Spleen (tissue), 11 donors: Measurements from ENCODE around the gene VEGFC. TPM values are rescaled to one million over a fixed set of nuclear protein-coding genes. Genes with fewer than 3 reads are reported as not detected.

Experiments
- DNase-seq: peaks from one replicate; pipeline ENCODE4 v3.0.0-alpha.2; 2020
- H3K27ac ChIP-seq, 8 donors: fragments of 200-600 bp; sonication (generic) in 7 of 8; 1 replicate in 4 of 8; 2 replicates in 4 of 8; pipeline versions ENCODE4 v1.5.0 to v1.8.0; 2016 to 2021; ENCODE audit warnings: inconsistent platforms in 4 of 8, mild to moderate bottlenecking in 4 of 8, moderate library complexity in 1 of 8
- H3K27me3 ChIP-seq, 7 donors: fragments of 200-600 bp; sonication (generic) in 6 of 7; replicated peaks in 1 of 7; 1 replicate in 4 of 7; 2 replicates in 3 of 7; pipeline versions ENCODE4 v1.5.0 to v1.8.0; 2016 to 2021; ENCODE audit warnings: inconsistent platforms in 3 of 7, mild to moderate bottlenecking in 1 of 7
- H3K36me3 ChIP-seq, 6 donors: fragments of 200-600 bp; sonication (generic) in 5 of 6; 1 replicate in 4 of 6; 2 replicates in 2 of 6; pipeline versions ENCODE4 v1.5.0 to v1.8.0; 2016 to 2021; ENCODE audit warnings: inconsistent platforms in 2 of 6
- H3K4me1 ChIP-seq, 6 donors: fragments of 200-600 bp; sonication (generic) in 5 of 6; 1 replicate in 3 of 6; 2 replicates in 3 of 6; pipeline versions ENCODE4 v1.5.0 to v1.8.0; 2016 to 2021; ENCODE audit warnings: inconsistent platforms in 3 of 6
- H3K4me3 ChIP-seq, 8 donors: fragments of 200-600 bp; sonication (generic) in 7 of 8; 1 replicate in 4 of 8; 2 replicates in 4 of 8; pipeline versions ENCODE4 v1.5.0 to v1.8.0; 2016 to 2021; ENCODE audit warnings: inconsistent platforms in 4 of 8, mild to moderate bottlenecking in 4 of 8, moderate library complexity in 2 of 8
- H3K9me3 ChIP-seq, 8 donors: fragments of 200-600 bp; sonication (generic) in 7 of 8; 1 replicate in 4 of 8; 2 replicates in 4 of 8; pipeline versions ENCODE4 v1.5.0 to v1.8.0; 2016 to 2021; ENCODE audit warnings: inconsistent platforms in 4 of 8
- CTCF ChIP-seq, 11 experiments: fragments of 200-600 bp in 7 of 11; fragments of 450-650 bp in 4 of 11; sonication (generic) in 4 of 11; IDR thresholded peaks in 8 of 11; conservative IDR thresholded peaks in 3 of 11; 1 replicate in 7 of 11; 2 replicates in 4 of 11; pipeline versions ENCODE4 v1.4.0 to v1.8.0; 2016 to 2021; ENCODE audit warnings: antibody characterized with exemption in 11 of 11, inconsistent platforms in 4 of 11, mild to moderate bottlenecking in 1 of 11
- POLR2A ChIP-seq, 3 donors: fragments of 450-650 bp; IDR thresholded peaks; one replicate each; pipeline ENCODE4 v1.5.1; 2017; ENCODE audit warnings: antibody characterized with exemption in 3 of 3, mild to moderate bottlenecking in 1 of 3
- POLR2AphosphoS5 ChIP-seq, 3 donors: sonication (generic); formaldehyde crosslinking; IDR thresholded peaks; one replicate each; pipeline ENCODE4 v1.5.1; 2017; ENCODE audit warnings: antibody characterized with exemption in 3 of 3
- WGBS, 5 donors: extraction: QIAGEN DNeasy Blood & Tissue Kit in 3 of 5; methylation state at CpG; one replicate each; pipeline versions ENCODE4 v1.1.5 to v1.1.7; 2013 to 2018; 5-methylcytosine and 5-hydroxymethylcytosine counted together
- intact Hi-C: fragments of 100-400 bp; cut with DNase I; formaldehyde crosslinking; loops from one replicate; pipeline ENCODE4 v1.15.0; 2023; ENCODE audit warnings: low total_unique reads
- polyA plus RNA-seq, 3 donors: library from polyadenylated mRNA; stranded (reverse); fragments of 200-250 nt; gene quantifications; one replicate each; pipeline ENCODE4 v1.2.1, GENCODE V29; 2013
- total RNA-seq, 7 donors: library from RNA; depleted of rRNA in 3 of 7; stranded (reverse); fragments of >200 nt in 3 of 7; fragmentation: NEBNext Ultra II Directional in 4 of 7; extraction: Animal tissue kit (Norgen Biotek cat#: 25700) in 4 of 7; gene quantifications; one replicate each; pipeline versions ENCODE4 v1.1.0 to v1.2.1, GENCODE V29; 2016 to 2021
- donor health status: healthy with polysubstance abuse.
- donor health status: DM: no; HTN: no; CAD: no; lungs with moderate emphysema.
- donor health status: DM: no; HTN: no; CAD: no.
- donor health status: Bipolar disorder and iron deficiency.
- donor health status: healthy.
- donor health status: DM: no; HTN: no; CAD: no.
- donor health status: DM: yes; HTN: yes; CAD: no.

VEGFC gene
- total and polyA plus RNA-seq, 10 donors: 3.3 to 11.6 (median 4.6) TPM

- 32 to 73% (median 56%) methylated on average over 1 of the region's 1 CpG for WGBS, 5 donors
- no peak for DNase-seq
- TF ChIP-seq POLR2A (IDR thresholded peaks at IDR 0.05): no peak
- no peak for TF ChIP-seq POLR2AphosphoS5 (IDR thresholded peaks at IDR 0.05)
- no peak for TF ChIP-seq CTCF (IDR thresholded peaks at IDR 0.05 in 8 of 11, conservative IDR thresholded peaks at IDR 0.05 in 3 of 11)
Measured at GRCh38 chr4:176798540-176798939, 5.8 kb upstream of the VEGFC start.

GRCh38 chr4:176795441-176795840 is 2.7 kb upstream of the VEGFC start:
- no peak overlapping the region for H3K27ac ChIP-seq
- H3K4me1 ChIP-seq: peaks cover 0 to 16% (median 12%) of the 10 kb centered on the region in 6 donors
- WGBS, 5 donors: 63 to 88% (median 72%) methylated on average over 1 of the region's 1 CpG
- no peaks in the 10 kb centered on the region for H3K9me3 ChIP-seq
- intact Hi-C loops: no loop called here
- TF ChIP-seq CTCF (IDR thresholded peaks at IDR 0.05 in 8 of 11, conservative IDR thresholded peaks at IDR 0.05 in 3 of 11) (no peak), POLR2A (IDR thresholded peaks at IDR 0.05) (no peak), POLR2AphosphoS5 (IDR thresholded peaks at IDR 0.05) (no peak)
- no peak overlapping the region for H3K4me3 ChIP-seq
- H3K36me3 ChIP-seq: no peaks in the 10 kb centered on the region
- DNase-seq: no peak
- H3K27me3 ChIP-seq: peaks cover 0 to 37% (median 17%) of the 10 kb centered on the region in 7 donors

More at GRCh38 chr4:176798540-176798939, 5.8 kb upstream of the VEGFC start:
- Histone ChIP-seq H3K4me3 (no peak overlapping the region), H3K4me1 (no peaks in the 10 kb centered on the region), H3K36me3 (no peaks in the 10 kb centered on the region), H3K27me3 (peaks cover 0 to 7% (median 0%) of the 10 kb centered on the region in 7 donors), H3K9me3 (no peaks in the 10 kb centered on the region), H3K27ac (no peak overlapping the region)
- intact Hi-C loops: no loop called here

GRCh38 chr4:176794651-176795050 is 1.9 kb upstream of the VEGFC start:
- no peak overlapping the region for H3K4me3 ChIP-seq
- TF ChIP-seq POLR2A (IDR thresholded peaks at IDR 0.05) (no peak), POLR2AphosphoS5 (IDR thresholded peaks at IDR 0.05) (no peak), CTCF (IDR thresholded peaks at IDR 0.05 in 8 of 11, conservative IDR thresholded peaks at IDR 0.05 in 3 of 11) (no peak)
- H3K9me3 ChIP-seq: no peaks in the 10 kb centered on the region
- no peak for DNase-seq
- 85 to 98% (median 91%) methylated on average over 1 of the region's 1 CpG for WGBS, 5 donors
- peaks cover 0 to 16% (median 12%) of the 10 kb centered on the region in 6 donors for H3K4me1 ChIP-seq
- H3K27ac ChIP-seq: no peak overlapping the region
- peaks cover 0 to 42% (median 17%) of the 10 kb centered on the region in 7 donors for H3K27me3 ChIP-seq
- no peaks in the 10 kb centered on the region for H3K36me3 ChIP-seq
- intact Hi-C loops: no loop called here

- Histone ChIP-seq H3K4me3 (no peak overlapping the region), H3K27ac (no peak overlapping the region), H3K9me3 (no peaks in the 10 kb centered on the region), H3K27me3 (peaks cover 0 to 42% (median 17%) of the 10 kb centered on the region in 7 donors), H3K36me3 (no peaks in the 10 kb centered on the region), H3K4me1 (peaks cover 0 to 16% (median 12%) of the 10 kb centered on the region in 6 donors)
- WGBS, 5 donors: 84 to 93% (median 90%) methylated on average over 4 of the region's 4 CpGs
- intact Hi-C loops: no loop called here
- no peak for DNase-seq
- no peak for TF ChIP-seq POLR2A (IDR thresholded peaks at IDR 0.05)
- no peak for TF ChIP-seq POLR2AphosphoS5 (IDR thresholded peaks at IDR 0.05)
- no peak for TF ChIP-seq CTCF (IDR thresholded peaks at IDR 0.05 in 8 of 11, conservative IDR thresholded peaks at IDR 0.05 in 3 of 11)
Measured at GRCh38 chr4:176794151-176794550, 1.4 kb upstream of the VEGFC start.
